Liver (tissue), 9 donors: ENCODE data around the gene PPID. TPM values are rescaled to one million over a fixed set of nuclear protein-coding genes. Genes with fewer than 3 reads are reported as not detected.
A peak's percentile ranks its signal among the peaks of the same experiment; 100 is the strongest.

Experiments used
- DNase-seq: peaks from one replicate; pipeline ENCODE4 v3.0.0-alpha.2; 2017; ENCODE audit warnings: low spot score
- H3K27ac ChIP-seq, 2 donors: one replicate each; pipeline ENCODE4 v1.7.0; 2013; ENCODE audit warnings: inconsistent platforms in 2 of 2, low read length in 2 of 2, control low read depth in 1 of 2, low read depth in 1 of 2, mild to moderate bottlenecking in 1 of 2
- H3K27me3 ChIP-seq, 4 donors: one replicate each; pipeline versions ENCODE4 v1.6.1 to v1.7.0; 2013; ENCODE audit warnings: low read length in 3 of 4, inconsistent platforms in 1 of 4, mild to moderate bottlenecking in 1 of 4, moderate library complexity in 1 of 4; ENCODE audit not compliant: control insufficient read depth in 4 of 4, insufficient read depth in 4 of 4
- H3K36me3 ChIP-seq, 4 donors: one replicate each; pipeline versions ENCODE4 v1.6.1 to v1.7.0; 2013; ENCODE audit warnings: low read length in 3 of 4, mild to moderate bottlenecking in 3 of 4, low read depth in 1 of 4, moderate library complexity in 1 of 4; ENCODE audit not compliant: control insufficient read depth in 4 of 4, insufficient read depth in 3 of 4
- H3K4me1 ChIP-seq, 4 donors: one replicate each; pipeline versions ENCODE4 v1.6.1 to v1.7.0; 2013; ENCODE audit warnings: low read length in 3 of 4, mild to moderate bottlenecking in 3 of 4, moderate library complexity in 1 of 4; ENCODE audit not compliant: control insufficient read depth in 4 of 4, insufficient read depth in 4 of 4
- H3K4me3 ChIP-seq, 3 donors: one replicate each; pipeline versions ENCODE4 v1.6.1 to v1.7.0; 2013; ENCODE audit warnings: low read length in 3 of 3, control low read depth in 1 of 3, low read depth in 1 of 3, mild to moderate bottlenecking in 1 of 3
- H3K9ac ChIP-seq, 2 donors: one replicate each; pipeline ENCODE4 v1.7.0; 2013; ENCODE audit warnings: low read length in 2 of 2, mild to moderate bottlenecking in 2 of 2, moderate library complexity in 2 of 2, control low read depth in 1 of 2, low read depth in 1 of 2
- H3K9me3 ChIP-seq, 4 donors: one replicate each; pipeline versions ENCODE4 v1.6.1 to v1.7.0; 2013; ENCODE audit warnings: low read length in 3 of 4; ENCODE audit not compliant: control insufficient read depth in 4 of 4
- FOXA1 ChIP-seq: IDR thresholded peaks from 2 replicates; pipeline ENCODE4 v1.6.1; 2016; ENCODE audit warnings: antibody characterized with exemption
- FOXA2 ChIP-seq: IDR thresholded peaks from 2 replicates; pipeline ENCODE4 v1.6.1; 2016; ENCODE audit warnings: antibody characterized with exemption
- GABPA ChIP-seq, 2 donors: IDR thresholded peaks in 1 of 2; conservative IDR thresholded peaks in 1 of 2; 2 replicates each; pipeline ENCODE4 v1.6.1; 2016; ENCODE audit warnings: antibody characterized with exemption in 2 of 2, mild to moderate bottlenecking in 1 of 2, moderate library complexity in 1 of 2
- HNF4A ChIP-seq, 2 donors: conservative IDR thresholded peaks; 2 replicates each; pipeline ENCODE4 v1.6.1; 2016; ENCODE audit warnings: antibody characterized with exemption in 2 of 2, mild to moderate bottlenecking in 2 of 2
- JUND ChIP-seq, 2 donors: IDR thresholded peaks; 2 replicates each; pipeline ENCODE4 v1.6.1; 2016; ENCODE audit warnings: antibody characterized with exemption in 2 of 2
- NR2F2 ChIP-seq: IDR thresholded peaks from 2 replicates; pipeline ENCODE4 v1.6.1; 2016; ENCODE audit warnings: antibody characterized with exemption
- RAD21 ChIP-seq, 2 donors: IDR thresholded peaks; 2 replicates each; pipeline ENCODE4 v1.6.1; 2016; ENCODE audit warnings: antibody characterized with exemption in 2 of 2, mild to moderate bottlenecking in 2 of 2
- RXRA ChIP-seq, 2 donors: IDR thresholded peaks; 2 replicates each; pipeline ENCODE4 v1.6.1; 2017 to 2018; ENCODE audit warnings: antibody characterized with exemption in 2 of 2, mild to moderate bottlenecking in 1 of 2
- SP1 ChIP-seq: IDR thresholded peaks from 2 replicates; pipeline ENCODE4 v1.6.1; 2018; ENCODE audit warnings: antibody characterized with exemption, mild to moderate bottlenecking
- TAF1 ChIP-seq: conservative IDR thresholded peaks from 2 replicates; pipeline ENCODE4 v1.6.1; 2016; ENCODE audit warnings: antibody characterized with exemption, mild to moderate bottlenecking
- WGBS: extraction: QIAGEN DNeasy Blood & Tissue Kit; methylation state at CpG from one replicate; pipeline ENCODE4 v1.1.7; 2013; 5-methylcytosine and 5-hydroxymethylcytosine counted together
- polyA plus RNA-seq, 2 donors: library from polyadenylated mRNA; stranded (reverse) in 1 of 2; unstranded in 1 of 2; fragments of 200-250 nt in 1 of 2; fragments of >200 nt in 1 of 2; fragmentation: Nextera tagmentation in 1 of 2; extraction: Ambion mirVana in 1 of 2; gene quantifications; one replicate each; pipeline versions ENCODE4 v1.2.1 to v1.2.3, GENCODE V29; 2013 to 2015
- total RNA-seq, 2 donors: library from RNA; depleted of rRNA; stranded (reverse); fragments of >200 nt; gene quantifications; one replicate each; pipeline ENCODE4 v1.2.3, GENCODE V29; 2014
- TF ChIP-seq, protein P1 (sequence below): fragments of 150-350 bp; IDR thresholded peaks from 2 replicates; pipeline ENCODE4 v1.5.1; 2017; ENCODE audit warnings: improper control_type of control experiment, low read depth, low read length; ENCODE audit not compliant: missing input control
- TF ChIP-seq, protein P2 (sequence below): IDR thresholded peaks from 2 replicates; pipeline ENCODE4 v1.6.1; 2016; ENCODE audit warnings: antibody characterized with exemption
- TF ChIP-seq, protein P3 (sequence below): IDR thresholded peaks from 2 replicates; pipeline ENCODE4 v1.6.1; 2016; ENCODE audit warnings: antibody characterized with exemption
- TF ChIP-seq, protein P4 (sequence below): IDR thresholded peaks from 2 replicates; pipeline ENCODE4 v1.6.1; 2016; ENCODE audit warnings: antibody characterized with exemption, mild to moderate bottlenecking
- TF ChIP-seq, protein P5 (sequence below): IDR thresholded peaks from 2 replicates; pipeline ENCODE4 v1.6.1; 2016; ENCODE audit warnings: antibody characterized with exemption
- donor health status: healthy.
- donor health status: healthy.
- donor health status: healthy.
- donor health status: healthy.
- donor health status: healthy.

PPID gene
- total and polyA plus RNA-seq, 4 donors, result 14.8 to 53.6 (median 15.9) TPM

DNA sequence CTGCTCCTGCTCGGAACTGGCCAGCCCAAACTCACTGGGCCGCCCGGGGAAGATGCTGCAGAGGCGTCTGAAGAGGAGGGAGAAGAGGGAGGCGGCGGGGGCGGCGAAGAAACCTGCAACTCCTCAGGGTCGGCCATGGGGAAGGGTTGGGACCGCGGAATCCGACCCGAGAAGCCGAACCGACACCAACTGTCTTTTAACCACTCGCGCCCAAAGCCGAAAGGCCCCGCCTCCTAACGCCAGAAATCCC is 51.6 kb downstream of the PPID start, which contains the start of gene C4orf46:
Gene C4orf46, minus strand, starts transcription at position 223 of the 250 bp plus-strand sequence. Its CDS starts 86 bp downstream, at position 137.
- Histone ChIP-seq H3K9ac (peak within 1 kb of the TSS; percentile 68 to 85), H3K4me3 (peak within 1 kb of the TSS; percentile 74 to 86 (median 82)), H3K4me1 (peaks cover 0 to 31% (median 13%) of the 10 kb centered on the region in 4 donors), H3K36me3 (no peaks in the 10 kb centered on the region), H3K27me3 (no peaks in the 10 kb centered on the region), H3K27ac (peak within 1 kb of the TSS; percentile 97 to 99), H3K9me3 (no peaks in the 10 kb centered on the region)
- TF ChIP-seq TAF1 (no peak), GABPA (IDR thresholded peaks at IDR 0.05 in 1 of 2, conservative IDR thresholded peaks at IDR 0.05 in 1 of 2) (no peak), FOXA2 (no peak), NR2F2 (no peak), JUND (IDR thresholded peaks at IDR 0.05) (no peak), RAD21 (IDR thresholded peaks at IDR 0.05) (no peak), RXRA (IDR thresholded peaks at IDR 0.05) (no peak), SP1 (no peak), FOXA1 (no peak), HNF4A (conservative IDR thresholded peaks at IDR 0.05) (no peak)
- TF ChIP-seq, protein P1, sequence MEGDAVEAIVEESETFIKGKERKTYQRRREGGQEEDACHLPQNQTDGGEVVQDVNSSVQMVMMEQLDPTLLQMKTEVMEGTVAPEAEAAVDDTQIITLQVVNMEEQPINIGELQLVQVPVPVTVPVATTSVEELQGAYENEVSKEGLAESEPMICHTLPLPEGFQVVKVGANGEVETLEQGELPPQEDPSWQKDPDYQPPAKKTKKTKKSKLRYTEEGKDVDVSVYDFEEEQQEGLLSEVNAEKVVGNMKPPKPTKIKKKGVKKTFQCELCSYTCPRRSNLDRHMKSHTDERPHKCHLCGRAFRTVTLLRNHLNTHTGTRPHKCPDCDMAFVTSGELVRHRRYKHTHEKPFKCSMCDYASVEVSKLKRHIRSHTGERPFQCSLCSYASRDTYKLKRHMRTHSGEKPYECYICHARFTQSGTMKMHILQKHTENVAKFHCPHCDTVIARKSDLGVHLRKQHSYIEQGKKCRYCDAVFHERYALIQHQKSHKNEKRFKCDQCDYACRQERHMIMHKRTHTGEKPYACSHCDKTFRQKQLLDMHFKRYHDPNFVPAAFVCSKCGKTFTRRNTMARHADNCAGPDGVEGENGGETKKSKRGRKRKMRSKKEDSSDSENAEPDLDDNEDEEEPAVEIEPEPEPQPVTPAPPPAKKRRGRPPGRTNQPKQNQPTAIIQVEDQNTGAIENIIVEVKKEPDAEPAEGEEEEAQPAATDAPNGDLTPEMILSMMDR, result no peak
- TF ChIP-seq, protein P2, sequence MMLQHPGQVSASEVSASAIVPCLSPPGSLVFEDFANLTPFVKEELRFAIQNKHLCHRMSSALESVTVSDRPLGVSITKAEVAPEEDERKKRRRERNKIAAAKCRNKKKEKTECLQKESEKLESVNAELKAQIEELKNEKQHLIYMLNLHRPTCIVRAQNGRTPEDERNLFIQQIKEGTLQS, result no peak
- TF ChIP-seq, protein P3, sequence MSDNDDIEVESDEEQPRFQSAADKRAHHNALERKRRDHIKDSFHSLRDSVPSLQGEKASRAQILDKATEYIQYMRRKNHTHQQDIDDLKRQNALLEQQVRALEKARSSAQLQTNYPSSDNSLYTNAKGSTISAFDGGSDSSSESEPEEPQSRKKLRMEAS, result no peak
- TF ChIP-seq, protein P4, sequence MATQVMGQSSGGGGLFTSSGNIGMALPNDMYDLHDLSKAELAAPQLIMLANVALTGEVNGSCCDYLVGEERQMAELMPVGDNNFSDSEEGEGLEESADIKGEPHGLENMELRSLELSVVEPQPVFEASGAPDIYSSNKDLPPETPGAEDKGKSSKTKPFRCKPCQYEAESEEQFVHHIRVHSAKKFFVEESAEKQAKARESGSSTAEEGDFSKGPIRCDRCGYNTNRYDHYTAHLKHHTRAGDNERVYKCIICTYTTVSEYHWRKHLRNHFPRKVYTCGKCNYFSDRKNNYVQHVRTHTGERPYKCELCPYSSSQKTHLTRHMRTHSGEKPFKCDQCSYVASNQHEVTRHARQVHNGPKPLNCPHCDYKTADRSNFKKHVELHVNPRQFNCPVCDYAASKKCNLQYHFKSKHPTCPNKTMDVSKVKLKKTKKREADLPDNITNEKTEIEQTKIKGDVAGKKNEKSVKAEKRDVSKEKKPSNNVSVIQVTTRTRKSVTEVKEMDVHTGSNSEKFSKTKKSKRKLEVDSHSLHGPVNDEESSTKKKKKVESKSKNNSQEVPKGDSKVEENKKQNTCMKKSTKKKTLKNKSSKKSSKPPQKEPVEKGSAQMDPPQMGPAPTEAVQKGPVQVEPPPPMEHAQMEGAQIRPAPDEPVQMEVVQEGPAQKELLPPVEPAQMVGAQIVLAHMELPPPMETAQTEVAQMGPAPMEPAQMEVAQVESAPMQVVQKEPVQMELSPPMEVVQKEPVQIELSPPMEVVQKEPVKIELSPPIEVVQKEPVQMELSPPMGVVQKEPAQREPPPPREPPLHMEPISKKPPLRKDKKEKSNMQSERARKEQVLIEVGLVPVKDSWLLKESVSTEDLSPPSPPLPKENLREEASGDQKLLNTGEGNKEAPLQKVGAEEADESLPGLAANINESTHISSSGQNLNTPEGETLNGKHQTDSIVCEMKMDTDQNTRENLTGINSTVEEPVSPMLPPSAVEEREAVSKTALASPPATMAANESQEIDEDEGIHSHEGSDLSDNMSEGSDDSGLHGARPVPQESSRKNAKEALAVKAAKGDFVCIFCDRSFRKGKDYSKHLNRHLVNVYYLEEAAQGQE, result no peak
- TF ChIP-seq, protein P5, sequence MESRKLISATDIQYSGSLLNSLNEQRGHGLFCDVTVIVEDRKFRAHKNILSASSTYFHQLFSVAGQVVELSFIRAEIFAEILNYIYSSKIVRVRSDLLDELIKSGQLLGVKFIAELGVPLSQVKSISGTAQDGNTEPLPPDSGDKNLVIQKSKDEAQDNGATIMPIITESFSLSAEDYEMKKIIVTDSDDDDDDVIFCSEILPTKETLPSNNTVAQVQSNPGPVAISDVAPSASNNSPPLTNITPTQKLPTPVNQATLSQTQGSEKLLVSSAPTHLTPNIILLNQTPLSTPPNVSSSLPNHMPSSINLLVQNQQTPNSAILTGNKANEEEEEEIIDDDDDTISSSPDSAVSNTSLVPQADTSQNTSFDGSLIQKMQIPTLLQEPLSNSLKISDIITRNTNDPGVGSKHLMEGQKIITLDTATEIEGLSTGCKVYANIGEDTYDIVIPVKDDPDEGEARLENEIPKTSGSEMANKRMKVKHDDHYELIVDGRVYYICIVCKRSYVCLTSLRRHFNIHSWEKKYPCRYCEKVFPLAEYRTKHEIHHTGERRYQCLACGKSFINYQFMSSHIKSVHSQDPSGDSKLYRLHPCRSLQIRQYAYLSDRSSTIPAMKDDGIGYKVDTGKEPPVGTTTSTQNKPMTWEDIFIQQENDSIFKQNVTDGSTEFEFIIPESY, result no peak
- WGBS, result under 1% methylated on average over 20 of the region's 20 CpGs
- no peak for DNase-seq
